SK-N-SH (cell line): ENCODE results near the gene IL6R. TPM values are rescaled to one million over a fixed set of nuclear protein-coding genes. Genes with fewer than 3 reads are reported as not detected.

Experiments used
- CTCF ChIA-PET: fragments of 300-600, 350-600 bp; formaldehyde crosslinking; extraction: SDS; loops from one replicate; lab custom pipeline; 2021; lab: Yijun Ruan, JAX
- POLR2A ChIA-PET: fragments of 350-600 bp; sonication (Branson Sonifier 250); formaldehyde crosslinking; extraction: SDS; loops from one replicate; lab custom pipeline; 2020; ENCODE audit warnings: antibody characterized with exemption, inconsistent platforms; lab: Yijun Ruan, JAX
- DNase-seq: peaks from one replicate; pipeline ENCODE4 v3.0.0; 2012
- H2AFZ ChIP-seq: fragments of 200-600 bp; sonication (generic); 2 replicates; pipeline ENCODE4 v1.8.1; 2016; ENCODE audit warnings: antibody characterized with exemption, mild to moderate bottlenecking, low read depth
- H3F3A ChIP-seq: fragments of 200-600 bp; sonication (generic); replicated peaks from 2 replicates; pipeline ENCODE3; 2016; ENCODE audit warnings: antibody characterized with exemption, mild to moderate bottlenecking; ENCODE audit not compliant: insufficient read depth
- H3K27ac ChIP-seq, 2 experiments: fragments of 200-500 bp in 1 of 2; fragments of 200-600 bp in 1 of 2; sonication (Bioruptor generic) in 1 of 2; sonication (generic), shearing (Covaris generic) in 1 of 2; 2 replicates each; pipeline versions ENCODE4 v1.5.1 to v1.6.1; 2014 to 2016; ENCODE audit warnings: low read depth in 2 of 2, inconsistent platforms in 1 of 2, low read length in 1 of 2, mild to moderate bottlenecking in 1 of 2, mixed read lengths in 1 of 2
- H3K27me3 ChIP-seq: fragments of 200-600 bp; sonication (generic), shearing (Covaris generic); 2 replicates; pipeline ENCODE4 v1.6.1; 2016; ENCODE audit warnings: mixed run types; ENCODE audit not compliant: insufficient read depth
- H3K36me3 ChIP-seq, 2 experiments: fragments of 200-500 bp in 1 of 2; fragments of 200-600 bp in 1 of 2; sonication (Bioruptor generic) in 1 of 2; sonication (generic) in 1 of 2; replicated peaks in 1 of 2; 2 replicates each; pipeline versions ENCODE3 to v1.5.1; 2014 to 2016; ENCODE audit warnings: low read length in 1 of 2, mild to moderate bottlenecking in 1 of 2; ENCODE audit not compliant: insufficient read depth in 2 of 2, control insufficient read depth in 1 of 2
- H3K4me1 ChIP-seq, 2 experiments: fragments of 200-500 bp in 1 of 2; fragments of 200-600 bp in 1 of 2; sonication (Bioruptor generic) in 1 of 2; sonication (generic), shearing (Covaris generic) in 1 of 2; 2 replicates each; pipeline versions ENCODE4 v1.5.1 to v1.6.1; 2014 to 2016; ENCODE audit warnings: low read depth in 1 of 2, low read length in 1 of 2, mixed run types in 1 of 2; ENCODE audit not compliant: insufficient read depth in 2 of 2, control insufficient read depth in 1 of 2
- H3K4me2 ChIP-seq: fragments of 200-600 bp; sonication (generic), shearing (Covaris generic); 2 replicates; pipeline ENCODE4 v1.6.1; 2017; ENCODE audit warnings: mixed run types
- H3K4me3 ChIP-seq, 2 experiments: fragments of 200-500 bp in 1 of 2; fragments of 200-600 bp in 1 of 2; sonication (Bioruptor generic) in 1 of 2; sonication (generic), shearing (Covaris generic) in 1 of 2; 2 replicates each; pipeline versions ENCODE4 v1.5.1 to v1.8.1; 2014 to 2016; ENCODE audit warnings: low read depth in 2 of 2, inconsistent platforms in 1 of 2, low read length in 1 of 2, mild to moderate bottlenecking in 1 of 2, mixed read lengths in 1 of 2, moderate library complexity in 1 of 2
- H3K79me2 ChIP-seq: fragments of 200-600 bp; sonication (generic); 2 replicates; pipeline ENCODE4 v1.8.1; 2017; ENCODE audit warnings: mild to moderate bottlenecking; ENCODE audit not compliant: insufficient read depth
- H3K9ac ChIP-seq: fragments of 200-600 bp; sonication (generic); 2 replicates; pipeline ENCODE4 v1.6.1; 2017; ENCODE audit warnings: mixed run types
- H3K9me2 ChIP-seq: fragments of 200-600 bp; sonication (generic); 2 replicates; pipeline ENCODE4 v1.6.1; 2017; ENCODE audit warnings: mixed run types
- H3K9me3 ChIP-seq: fragments of 200-600 bp; sonication (generic); 2 replicates; pipeline ENCODE4 v1.6.1; 2017; ENCODE audit warnings: mixed run types, mild to moderate bottlenecking, moderate library complexity
- H4K20me1 ChIP-seq: fragments of 200-600 bp; sonication (generic); 2 replicates; pipeline ENCODE4 v1.6.1; 2017; ENCODE audit warnings: mild to moderate bottlenecking, mixed run types; ENCODE audit not compliant: insufficient read depth
- CHD2 ChIP-seq: fragments of 150-350 bp; IDR thresholded peaks from 2 replicates; pipeline ENCODE4 v1.6.1; 2018; ENCODE audit warnings: low read length; ENCODE audit not compliant: partially characterized antibody
- EZH2phosphoT487 ChIP-seq: fragments of 200-600 bp; sonication (generic); IDR thresholded peaks from 2 replicates; pipeline ENCODE4 v1.6.1; 2017; ENCODE audit warnings: low read depth, mixed run types, mild to moderate bottlenecking, antibody characterized with exemption, moderate library complexity, borderline replicate concordance
- FOXJ3 ChIP-seq: sonication (generic); formaldehyde crosslinking; IDR thresholded peaks from 2 replicates; pipeline ENCODE4 v1.5.1; 2020; ENCODE audit warnings: mild to moderate bottlenecking, missing genetic modification reagents
- GABPA ChIP-seq: IDR thresholded peaks from 2 replicates; pipeline ENCODE4 v1.4.0; 2012; ENCODE audit warnings: low read depth, mild to moderate bottlenecking
- JUND ChIP-seq: IDR thresholded peaks from 2 replicates; pipeline ENCODE4 v1.4.0; 2012
- MXI1 ChIP-seq: IDR thresholded peaks from 2 replicates; pipeline ENCODE4 v1.6.1; 2012; ENCODE audit warnings: mild to moderate bottlenecking, low read depth, low read length, improper control_type of control experiment
- NFIC ChIP-seq: IDR thresholded peaks from 2 replicates; pipeline ENCODE4 v1.4.0; 2012; ENCODE audit warnings: borderline replicate concordance
- PBX3 ChIP-seq: IDR thresholded peaks from 2 replicates; pipeline ENCODE4; 2012
- POLR2AphosphoS5 ChIP-seq: IDR thresholded peaks from 2 replicates; pipeline ENCODE4 v1.6.1; 2012; ENCODE audit warnings: low read depth, low read length
- RCOR1 ChIP-seq: fragments of 150-350 bp; IDR thresholded peaks from 2 replicates; pipeline ENCODE4 v1.6.1; 2017; ENCODE audit warnings: antibody characterized with exemption, low read length
- RFX5 ChIP-seq: IDR thresholded peaks from 2 replicates; pipeline ENCODE4 v1.6.1; 2012; ENCODE audit warnings: mild to moderate bottlenecking, improper control_type of control experiment, low read length
- SIN3A ChIP-seq: IDR thresholded peaks from 2 replicates; pipeline ENCODE4 v1.6.1; 2012; ENCODE audit warnings: low read depth, mild to moderate bottlenecking, low read length, moderate library complexity, borderline replicate concordance
- SMC3 ChIP-seq: IDR thresholded peaks from 2 replicates; pipeline ENCODE4 v1.6.1; 2012; ENCODE audit warnings: low read depth, low read length, improper control_type of control experiment
- TCF12 ChIP-seq: IDR thresholded peaks from 2 replicates; pipeline ENCODE4 v1.4.0; 2012
- USF2 ChIP-seq: fragments of 150-350 bp; IDR thresholded peaks from 2 replicates; pipeline ENCODE4 v1.6.1; 2017; ENCODE audit warnings: antibody characterized with exemption, low read length, low read depth, borderline replicate concordance
- ZBTB33 ChIP-seq: IDR thresholded peaks from 2 replicates; pipeline ENCODE4 v1.4.0; 2012; ENCODE audit warnings: low read depth, borderline replicate concordance
- WGBS: methylation state at CpG from one replicate; pipeline ENCODE4 v1.1.6; 2017; ENCODE audit warnings: low lambda C conversion rate; 5-methylcytosine and 5-hydroxymethylcytosine counted together
- polyA plus RNA-seq, 3 experiments: library from polyadenylated mRNA; depleted of rRNA; stranded (reverse); fragments of >200 nt; gene quantifications; 2 replicates each; pipeline ENCODE4 v1.2.3, GENCODE V29; 2012
- TF ChIP-seq, protein P1 (sequence below): IDR thresholded peaks from 2 replicates; pipeline ENCODE4 v1.4.0; 2012; ENCODE audit warnings: low read depth, borderline replicate concordance
- TF ChIP-seq, protein P2 (sequence below): IDR thresholded peaks from 2 replicates; pipeline ENCODE4 v1.4.0; 2012; ENCODE audit warnings: low read depth
- TF ChIP-seq, protein P3 (sequence below): IDR thresholded peaks from 2 replicates; pipeline ENCODE4 v1.6.1; 2012; ENCODE audit warnings: mild to moderate bottlenecking, low read depth, low read length, moderate library complexity

IL6R gene
- polyA plus RNA-seq, 1 of the 3 experiments (the other 2 are of a cell fraction), result 2.8 TPM

DNA sequence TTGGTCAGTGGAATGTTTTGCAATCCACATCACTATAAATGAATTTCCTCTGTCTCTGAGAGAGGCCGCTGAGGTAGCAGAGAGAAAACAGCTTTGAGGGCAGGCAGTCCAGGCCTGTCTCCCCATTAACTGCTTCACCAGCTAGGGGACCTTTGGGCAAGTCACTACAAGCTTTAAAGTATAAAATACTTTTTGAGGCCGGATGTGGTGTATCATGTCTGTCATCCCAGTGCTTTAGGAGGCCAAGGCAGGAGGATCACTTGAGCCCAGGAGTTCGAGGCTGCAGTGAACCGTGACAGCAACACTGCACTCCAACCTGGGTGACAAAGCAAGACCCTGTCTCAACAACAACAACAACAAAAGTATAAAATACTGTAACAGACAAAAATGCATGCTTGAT lies 6.4 kb downstream of the IL6R start (continued):
- TF ChIP-seq SIN3A (no peak), TCF12 (no peak)
- TF ChIP-seq, protein P1, sequence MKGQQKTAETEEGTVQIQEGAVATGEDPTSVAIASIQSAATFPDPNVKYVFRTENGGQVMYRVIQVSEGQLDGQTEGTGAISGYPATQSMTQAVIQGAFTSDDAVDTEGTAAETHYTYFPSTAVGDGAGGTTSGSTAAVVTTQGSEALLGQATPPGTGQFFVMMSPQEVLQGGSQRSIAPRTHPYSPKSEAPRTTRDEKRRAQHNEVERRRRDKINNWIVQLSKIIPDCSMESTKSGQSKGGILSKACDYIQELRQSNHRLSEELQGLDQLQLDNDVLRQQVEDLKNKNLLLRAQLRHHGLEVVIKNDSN, result no peak
- TF ChIP-seq, protein P2, sequence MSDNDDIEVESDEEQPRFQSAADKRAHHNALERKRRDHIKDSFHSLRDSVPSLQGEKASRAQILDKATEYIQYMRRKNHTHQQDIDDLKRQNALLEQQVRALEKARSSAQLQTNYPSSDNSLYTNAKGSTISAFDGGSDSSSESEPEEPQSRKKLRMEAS, result no peak

DNA sequence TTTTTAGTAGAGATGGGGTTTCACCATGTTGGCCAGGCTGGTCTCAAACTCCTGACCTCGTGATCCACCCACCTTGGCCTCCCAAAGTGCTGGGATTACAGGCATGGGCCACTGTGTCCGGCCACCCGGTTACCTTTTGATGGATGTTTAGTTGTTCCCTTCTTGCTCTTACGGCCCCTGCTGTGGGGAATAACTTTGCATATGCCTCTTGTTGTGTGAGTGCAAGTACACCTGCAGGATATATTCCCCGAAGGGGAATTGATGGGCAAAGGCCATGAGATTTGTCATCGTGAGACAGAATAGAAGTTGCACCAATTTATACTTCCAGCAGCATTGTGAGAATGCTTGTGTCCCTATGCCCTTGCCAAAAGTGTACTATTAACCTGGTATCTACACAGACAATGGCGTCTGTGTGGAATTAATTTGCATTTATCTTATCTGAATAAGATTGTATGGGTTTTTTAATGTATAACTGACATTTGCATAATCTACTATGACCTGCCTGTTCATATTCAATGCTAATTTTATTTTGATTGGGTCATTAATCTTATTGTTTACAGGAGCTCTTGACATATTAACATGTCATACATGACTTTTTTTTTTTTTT lies 8.1 kb downstream of the IL6R start:
- POLR2A ChIA-PET, result no interaction called here
- H3K27ac ChIP-seq, result no peak overlapping the region
- H3K4me2 ChIP-seq, result no peak overlapping the region
- no peak for TF ChIP-seq EZH2phosphoT487
- no peak for TF ChIP-seq POLR2AphosphoS5
- TF ChIP-seq RCOR1, result no peak
- no peak for TF ChIP-seq ZBTB33
- no peak for TF ChIP-seq SMC3
- TF ChIP-seq, protein P3, sequence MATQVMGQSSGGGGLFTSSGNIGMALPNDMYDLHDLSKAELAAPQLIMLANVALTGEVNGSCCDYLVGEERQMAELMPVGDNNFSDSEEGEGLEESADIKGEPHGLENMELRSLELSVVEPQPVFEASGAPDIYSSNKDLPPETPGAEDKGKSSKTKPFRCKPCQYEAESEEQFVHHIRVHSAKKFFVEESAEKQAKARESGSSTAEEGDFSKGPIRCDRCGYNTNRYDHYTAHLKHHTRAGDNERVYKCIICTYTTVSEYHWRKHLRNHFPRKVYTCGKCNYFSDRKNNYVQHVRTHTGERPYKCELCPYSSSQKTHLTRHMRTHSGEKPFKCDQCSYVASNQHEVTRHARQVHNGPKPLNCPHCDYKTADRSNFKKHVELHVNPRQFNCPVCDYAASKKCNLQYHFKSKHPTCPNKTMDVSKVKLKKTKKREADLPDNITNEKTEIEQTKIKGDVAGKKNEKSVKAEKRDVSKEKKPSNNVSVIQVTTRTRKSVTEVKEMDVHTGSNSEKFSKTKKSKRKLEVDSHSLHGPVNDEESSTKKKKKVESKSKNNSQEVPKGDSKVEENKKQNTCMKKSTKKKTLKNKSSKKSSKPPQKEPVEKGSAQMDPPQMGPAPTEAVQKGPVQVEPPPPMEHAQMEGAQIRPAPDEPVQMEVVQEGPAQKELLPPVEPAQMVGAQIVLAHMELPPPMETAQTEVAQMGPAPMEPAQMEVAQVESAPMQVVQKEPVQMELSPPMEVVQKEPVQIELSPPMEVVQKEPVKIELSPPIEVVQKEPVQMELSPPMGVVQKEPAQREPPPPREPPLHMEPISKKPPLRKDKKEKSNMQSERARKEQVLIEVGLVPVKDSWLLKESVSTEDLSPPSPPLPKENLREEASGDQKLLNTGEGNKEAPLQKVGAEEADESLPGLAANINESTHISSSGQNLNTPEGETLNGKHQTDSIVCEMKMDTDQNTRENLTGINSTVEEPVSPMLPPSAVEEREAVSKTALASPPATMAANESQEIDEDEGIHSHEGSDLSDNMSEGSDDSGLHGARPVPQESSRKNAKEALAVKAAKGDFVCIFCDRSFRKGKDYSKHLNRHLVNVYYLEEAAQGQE, result no peak
- no peak for TF ChIP-seq CHD2
- TF ChIP-seq, protein P2, result no peak
- no peak for TF ChIP-seq USF2
- TF ChIP-seq, protein P1, result no peak
- TF ChIP-seq JUND, result no peak
- no peak for TF ChIP-seq FOXJ3 (CRISPR knock-in tag)
- TF ChIP-seq MXI1, result no peak
- TF ChIP-seq PBX3, result no peak
- no peak for TF ChIP-seq NFIC
- TF ChIP-seq RFX5, result no peak
- TF ChIP-seq TCF12, result no peak
- no peak for TF ChIP-seq GABPA
- H3K79me2 ChIP-seq, result no peaks in the 10 kb centered on the region; the same call in 1 of the 2 replicates
- H3K9me2 ChIP-seq, result no peaks in the 10 kb centered on the region
- no peaks in the 10 kb centered on the region for H3F3A ChIP-seq
- DNase-seq, result no peak
- H3K36me3 ChIP-seq, result no peaks in the 10 kb centered on the region
- H4K20me1 ChIP-seq, result no peaks in the 10 kb centered on the region
- H3K9me3 ChIP-seq, result no peaks in the 10 kb centered on the region
- H2AFZ ChIP-seq, result no peak overlapping the region
- no peak overlapping the region for H3K4me3 ChIP-seq
- CTCF ChIA-PET, result no interaction called here
- peaks cover 3% of the 10 kb centered on the region in 2 experiments; a peak in 1 of 4 replicates for H3K4me1 ChIP-seq
- no peak overlapping the region for H3K9ac ChIP-seq
- H3K27me3 ChIP-seq, result no peaks in the 10 kb centered on the region
- WGBS, result 84% methylated on average over 7 of the region's 7 CpGs
